Measurements from ENCODE around the gene NSUN7. TPM values are rescaled to one million over a fixed set of nuclear protein-coding genes. Genes with fewer than 3 reads are reported as not detected.
A peak's percentile ranks its signal among the peaks of the same experiment; 100 is the strongest.

The NSUN7 gene
- total RNA-seq, 1 experiment from 2014 or later = 7.7 TPM

- H3K4me1 Mint-ChIP-seq (ENCODE audit: low read depth, unreplicated experiment) = no peaks in the 10 kb centered on the region
- no TSS peak for BruUV-seq (replicated peaks)
- no peaks in the 10 kb centered on the region for H3K9me3 Mint-ChIP-seq (ENCODE audit: low read depth, unreplicated experiment)
- no peak overlapping the region for H3K4me3 Mint-ChIP-seq (ENCODE audit: low read depth, unreplicated experiment)
- DNase-seq = no peak
- CTCF ChIA-PET = no interaction called here
- no peaks in the 10 kb centered on the region for H3K27me3 Mint-ChIP-seq (ENCODE audit: unreplicated experiment)
- no peaks in the 10 kb centered on the region for H3K36me3 Mint-ChIP-seq (ENCODE audit: insufficient read depth, unreplicated experiment)
- TF ChIP-seq, protein P1, sequence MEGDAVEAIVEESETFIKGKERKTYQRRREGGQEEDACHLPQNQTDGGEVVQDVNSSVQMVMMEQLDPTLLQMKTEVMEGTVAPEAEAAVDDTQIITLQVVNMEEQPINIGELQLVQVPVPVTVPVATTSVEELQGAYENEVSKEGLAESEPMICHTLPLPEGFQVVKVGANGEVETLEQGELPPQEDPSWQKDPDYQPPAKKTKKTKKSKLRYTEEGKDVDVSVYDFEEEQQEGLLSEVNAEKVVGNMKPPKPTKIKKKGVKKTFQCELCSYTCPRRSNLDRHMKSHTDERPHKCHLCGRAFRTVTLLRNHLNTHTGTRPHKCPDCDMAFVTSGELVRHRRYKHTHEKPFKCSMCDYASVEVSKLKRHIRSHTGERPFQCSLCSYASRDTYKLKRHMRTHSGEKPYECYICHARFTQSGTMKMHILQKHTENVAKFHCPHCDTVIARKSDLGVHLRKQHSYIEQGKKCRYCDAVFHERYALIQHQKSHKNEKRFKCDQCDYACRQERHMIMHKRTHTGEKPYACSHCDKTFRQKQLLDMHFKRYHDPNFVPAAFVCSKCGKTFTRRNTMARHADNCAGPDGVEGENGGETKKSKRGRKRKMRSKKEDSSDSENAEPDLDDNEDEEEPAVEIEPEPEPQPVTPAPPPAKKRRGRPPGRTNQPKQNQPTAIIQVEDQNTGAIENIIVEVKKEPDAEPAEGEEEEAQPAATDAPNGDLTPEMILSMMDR (IDR thresholded peaks at IDR 0.05; ENCODE audit: unreplicated experiment) = no peak
- intact Hi-C loops (cut with micrococcal nuclease; ENCODE audit: unreplicated experiment) = no loop called here
- H3K27ac Mint-ChIP-seq (ENCODE audit: unreplicated experiment) = no peak overlapping the region
These were observed 5.5 kb upstream of the NSUN7 start for GRCh38 chr4:40744218-40744617.

DNA sequence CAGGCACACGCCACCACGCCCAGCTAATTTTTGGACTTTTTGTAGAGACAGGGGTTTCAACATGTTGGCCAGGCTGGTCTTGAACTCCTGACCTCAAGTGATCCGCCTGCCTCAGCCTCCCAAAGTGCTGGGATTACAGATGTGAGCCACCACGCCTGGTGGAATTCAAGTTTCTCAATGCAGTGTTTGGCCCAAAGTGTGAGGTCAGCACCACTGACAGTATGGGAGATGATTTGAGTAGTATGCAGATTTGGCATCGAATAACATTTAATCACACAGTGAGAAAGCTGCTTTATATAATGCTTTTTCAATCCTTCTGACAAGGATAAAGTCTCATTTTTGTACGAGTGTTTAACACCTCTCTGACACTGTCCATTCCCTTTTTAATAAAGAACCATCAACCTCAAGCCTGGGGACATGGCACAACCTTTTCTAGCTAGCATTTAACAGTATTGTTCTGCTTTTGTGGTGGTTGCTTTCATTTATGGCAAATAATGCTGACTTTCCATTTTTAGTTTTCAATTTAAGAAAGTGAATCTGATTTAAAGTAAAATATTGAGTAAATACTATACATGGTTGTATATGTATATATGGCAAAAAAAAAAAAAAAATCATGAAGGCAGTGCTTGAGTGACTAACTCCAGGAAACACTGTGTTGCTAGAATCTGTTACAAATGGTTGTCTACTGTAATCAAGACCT lies 4.3 kb upstream of the NSUN7 start:
- Mint-ChIP-seq H3K27ac (ENCODE audit: unreplicated experiment) (no peak overlapping the region), H3K4me3 (ENCODE audit: low read depth, unreplicated experiment) (no peak overlapping the region), H3K9me3 (ENCODE audit: low read depth, unreplicated experiment) (no peaks in the 10 kb centered on the region), H3K27me3 (ENCODE audit: unreplicated experiment) (no peaks in the 10 kb centered on the region), H3K4me1 (ENCODE audit: low read depth, unreplicated experiment) (no peaks in the 10 kb centered on the region), H3K36me3 (ENCODE audit: insufficient read depth, unreplicated experiment) (peaks cover 10% of the 10 kb centered on the region)
- no TSS peak for BruUV-seq (replicated peaks)
- CTCF ChIA-PET = interaction anchor here (0.6 kb wide), 1 partner anchor 73 kb away, joined by 4 read pairs; no protein-coding TSS in a partner anchor
- intact Hi-C loops (cut with micrococcal nuclease; ENCODE audit: unreplicated experiment) = no loop called here
- DNase-seq = no peak
- TF ChIP-seq, protein P1 (IDR thresholded peaks at IDR 0.05; ENCODE audit: unreplicated experiment) = no peak

DNA sequence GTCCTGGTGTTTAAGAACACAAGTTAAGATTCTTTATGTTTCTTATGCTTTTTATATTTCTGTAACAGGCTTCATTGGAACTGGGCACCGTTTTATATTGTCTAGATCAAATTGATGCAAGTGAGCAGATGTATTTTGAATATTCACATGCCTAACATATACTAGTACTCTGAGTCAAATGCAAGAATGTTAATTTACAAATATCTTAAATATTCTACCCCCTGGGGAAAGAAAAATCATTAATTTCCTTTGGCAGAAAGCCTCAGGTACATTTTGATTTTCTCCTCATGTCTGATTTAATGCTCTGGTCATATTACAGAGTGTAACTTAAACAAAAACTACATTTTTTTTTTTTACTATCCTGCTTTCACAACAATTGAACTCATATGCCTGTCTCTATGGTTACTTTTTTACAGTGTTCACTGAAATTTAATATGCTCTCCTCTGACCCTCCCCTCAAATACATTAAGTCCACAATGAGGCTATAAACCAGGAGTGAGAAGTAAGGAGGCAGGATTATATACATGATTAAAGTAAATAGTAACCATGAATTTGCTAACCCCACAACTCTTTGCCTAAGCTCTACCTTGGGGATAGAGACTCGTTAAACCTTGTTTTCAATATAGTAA lies 2.4 kb upstream of the NSUN7 start:
- H3K4me3 Mint-ChIP-seq (ENCODE audit: low read depth, unreplicated experiment) = no peak overlapping the region
- H3K36me3 Mint-ChIP-seq (ENCODE audit: insufficient read depth, unreplicated experiment) = peaks cover 18% of the 10 kb centered on the region
- intact Hi-C loops (cut with micrococcal nuclease; ENCODE audit: unreplicated experiment) = no loop called here

DNA sequence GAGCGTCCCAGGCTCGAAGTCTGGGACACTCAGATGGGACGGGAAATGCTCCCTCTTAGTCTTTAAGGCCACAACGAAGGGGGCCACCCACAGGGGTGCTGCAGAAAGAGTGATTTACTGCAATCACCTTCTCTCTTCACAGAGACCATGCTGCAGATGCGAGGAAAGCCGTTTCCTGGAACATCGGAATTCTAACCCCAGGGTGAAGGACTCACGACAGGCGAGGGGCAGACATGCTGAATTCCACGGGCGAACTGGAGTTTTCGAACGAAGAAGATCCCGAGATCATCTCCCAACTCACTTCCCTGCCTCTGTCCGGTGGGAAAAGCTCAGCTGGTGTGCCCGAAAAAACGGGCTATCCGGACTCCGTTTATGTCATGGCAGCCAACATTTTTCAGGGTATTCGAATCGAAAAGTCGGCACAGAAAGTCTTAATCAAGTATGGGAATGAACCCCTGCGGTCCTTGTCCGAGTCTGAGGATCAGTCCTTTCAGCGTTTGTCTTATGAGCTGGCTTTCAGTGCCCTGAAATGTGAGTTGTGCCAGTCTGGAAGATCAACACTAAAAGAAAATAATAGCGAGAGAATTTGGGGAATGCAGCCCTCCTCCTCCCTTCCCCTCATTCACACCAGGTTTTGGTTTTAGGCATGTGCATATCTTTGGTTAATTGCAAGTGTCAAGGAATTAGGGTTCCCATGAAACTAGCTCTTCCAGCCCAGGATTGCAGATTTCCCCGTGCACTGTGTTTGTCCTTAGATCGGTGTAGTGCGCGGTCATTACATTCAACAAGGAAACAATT lies 905 bp downstream of the NSUN7 start:
- Mint-ChIP-seq H3K4me1 (ENCODE audit: low read depth, unreplicated experiment) (peaks cover 8% of the 10 kb centered on the region), H3K27ac (ENCODE audit: unreplicated experiment) (peak overlapping the region; percentile 80), H3K9me3 (ENCODE audit: low read depth, unreplicated experiment) (no peaks in the 10 kb centered on the region), H3K36me3 (ENCODE audit: insufficient read depth, unreplicated experiment) (peaks cover 24% of the 10 kb centered on the region), H3K4me3 (ENCODE audit: low read depth, unreplicated experiment) (peak overlapping the region; percentile 79), H3K27me3 (ENCODE audit: unreplicated experiment) (no peaks in the 10 kb centered on the region)
- TF ChIP-seq, protein P1 (IDR thresholded peaks at IDR 0.05; ENCODE audit: unreplicated experiment) = no peak
- TSS peak; percentile 52 for BruUV-seq (replicated peaks)
- intact Hi-C loops (cut with micrococcal nuclease; ENCODE audit: unreplicated experiment) = no loop called here
- CTCF ChIA-PET = interaction anchor here (0.5 to 0.6 kb wide), 2 partner anchors 104 to 464 kb away, joined by 3 to 7 read pairs; partner anchors contain the start of gene APBB2
- peak; percentile 7 for DNase-seq

More for the DNA sequence above, 2.4 kb upstream of the NSUN7 start:
- H3K27ac Mint-ChIP-seq (ENCODE audit: unreplicated experiment) = no peak overlapping the region
- no TSS peak for BruUV-seq (replicated peaks)
- no peak for DNase-seq
- no peaks in the 10 kb centered on the region for H3K9me3 Mint-ChIP-seq (ENCODE audit: low read depth, unreplicated experiment)
- TF ChIP-seq, protein P1 (IDR thresholded peaks at IDR 0.05; ENCODE audit: unreplicated experiment) = no peak
- H3K4me1 Mint-ChIP-seq (ENCODE audit: low read depth, unreplicated experiment) = no peaks in the 10 kb centered on the region
- CTCF ChIA-PET = no interaction called here
- H3K27me3 Mint-ChIP-seq (ENCODE audit: unreplicated experiment) = no peaks in the 10 kb centered on the region
